ENCODE data around the gene AQP1. TPM values are rescaled to one million over a fixed set of nuclear protein-coding genes. Genes with fewer than 3 reads are reported as not detected.

The AQP1 gene
- total and polyA plus RNA-seq, 10 of the 15 experiments (the other 5 are each of a cell fraction or from before 2014, with no cell fraction given): 0.03 to 0.64 TPM; not detected in 8

DNA sequence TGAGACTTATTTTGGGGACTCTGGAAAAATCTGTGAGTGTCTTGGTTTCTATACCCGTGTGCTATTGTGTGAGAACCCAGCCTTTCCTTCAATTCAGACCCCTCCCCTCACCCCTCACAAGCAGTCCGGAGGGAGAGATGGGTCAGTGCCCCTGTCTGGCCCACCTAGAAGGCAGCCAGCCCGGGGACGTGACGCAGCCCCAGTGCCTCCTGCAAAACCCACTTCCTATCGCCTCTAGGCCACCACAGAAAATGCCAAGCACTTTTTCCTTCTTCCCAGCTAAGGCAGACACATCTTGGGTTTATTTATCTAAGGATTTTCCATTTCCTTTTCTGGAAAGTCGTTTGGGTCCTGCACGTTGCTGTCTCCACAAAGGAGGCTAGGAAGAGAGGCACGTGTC is 11.6 kb upstream of the AQP1 start:
- DNase-seq (ENCODE audit: low read depth, low spot score) (no peak), FAIRE-seq (no peak), ATAC-seq (no peak)
- no peaks in the 10 kb centered on the region for H3K4me1 ChIP-seq (ENCODE audit: control insufficient read depth, insufficient read depth, low read length)
- no peak overlapping the region for H2AFZ ChIP-seq (ENCODE audit: control insufficient read depth, low read depth, low read length)
- in situ Hi-C loops (cut with MboI): no loop called here
- no peak overlapping the region for H3K27ac ChIP-seq (ENCODE audit: control insufficient read depth, insufficient read depth)
- no peaks in the 10 kb centered on the region for H3K36me3 ChIP-seq (ENCODE audit: control insufficient read depth in 2 of 2, insufficient read depth in 2 of 2, low read length in 1 of 2)
- no peaks in the 10 kb centered on the region for H3K79me2 ChIP-seq (ENCODE audit: control insufficient read depth, insufficient read depth, low read length)
- no peak overlapping the region for H3K9ac ChIP-seq (ENCODE audit: control insufficient read depth, insufficient read depth, low read length)
- BruUV-seq (replicated peaks): no TSS peak
- ChIA-PET CTCF (no interaction called here), POLR2A (no interaction called here), SMC1A (ENCODE audit: uncharacterized antibody, unreplicated experiment) (no interaction called here), RAD21 (ENCODE audit: unreplicated experiment) (no interaction called here)
- H4K20me1 ChIP-seq (ENCODE audit: control insufficient read depth, insufficient read depth): no peaks in the 10 kb centered on the region
- TF ChIP-seq EED (IDR thresholded peaks at IDR 0.05; ENCODE audit: low read depth): no peak
- no peak for TF ChIP-seq NFYB (IDR thresholded peaks at IDR 0.05; ENCODE audit: insufficient read depth, low read depth, low read length)
- TF ChIP-seq ZNF24 (IDR thresholded peaks at IDR 0.05): no peak
- TF ChIP-seq CBFB (IDR thresholded peaks at IDR 0.05; ENCODE audit: low read depth): no peak
- no peak for TF ChIP-seq IKZF2 (IDR thresholded peaks at IDR 0.05)
- no peak for TF ChIP-seq CHD2 (IDR thresholded peaks at IDR 0.05; ENCODE audit: borderline replicate concordance, low read depth, low read length)
- no peak for TF ChIP-seq ETV6 (conservative IDR thresholded peaks at IDR 0.05 in 1 of 2, IDR thresholded peaks at IDR 0.05 in 1 of 2; ENCODE audit: borderline replicate concordance in 1 of 2, low read depth in 1 of 2)
- no peak for TF ChIP-seq ZZZ3 (IDR thresholded peaks at IDR 0.05; ENCODE audit: control insufficient read depth, insufficient read length, low read depth)
- TF ChIP-seq TCF12 (IDR thresholded peaks at IDR 0.05; ENCODE audit: low read depth, low read length): no peak
- no peak for TF ChIP-seq ELK1 (IDR thresholded peaks at IDR 0.05; ENCODE audit: low read depth, low read length)
- TF ChIP-seq YBX1 (IDR thresholded peaks at IDR 0.05): no peak
- TF ChIP-seq MEF2A (IDR thresholded peaks at IDR 0.05; ENCODE audit: insufficient read depth, low read depth, low read length): no peak
- H3K27me3 ChIP-seq (replicated peaks in 1 of 2; ENCODE audit: control insufficient read depth in 2 of 2, insufficient read depth in 2 of 2, low read length in 1 of 2): peaks cover 0 to 2% of the 10 kb centered on the region in 2 experiments; a peak in 2 of 4 replicates
- intact Hi-C loops (cut with micrococcal nuclease; ENCODE audit: unreplicated experiment): no loop called here
- H3K9me3 ChIP-seq (replicated peaks; ENCODE audit: control insufficient read depth, insufficient read depth, low read length): no peaks in the 10 kb centered on the region
- 12% methylated on average over 9 of the region's 9 CpGs for WGBS (ENCODE audit: insufficient coverage, insufficient replicate concordance, low lambda C conversion rate, missing lambda C conversion rate)
- no peak overlapping the region for H3K4me3 ChIP-seq
- no peak overlapping the region for H3K4me2 ChIP-seq (ENCODE audit: control insufficient read depth, insufficient read depth)
